HL-60/S4 (cell line): ENCODE measurements around the gene CDKN2B.
"Not testable (repeated sequence)": the region's sequence is repeated elsewhere in the genome, so short reads cannot be mapped to it uniquely, and the experiment has no call there.

Experiments used
- in situ Hi-C: fragments of 300-500 bp; cut with MboI; formaldehyde crosslinking; loops from 2 replicates; pipeline ENCODE4 v1.14.3; 2022; ENCODE audit warnings: low sequenced_read_pairs

CDKN2B gene

DNA sequence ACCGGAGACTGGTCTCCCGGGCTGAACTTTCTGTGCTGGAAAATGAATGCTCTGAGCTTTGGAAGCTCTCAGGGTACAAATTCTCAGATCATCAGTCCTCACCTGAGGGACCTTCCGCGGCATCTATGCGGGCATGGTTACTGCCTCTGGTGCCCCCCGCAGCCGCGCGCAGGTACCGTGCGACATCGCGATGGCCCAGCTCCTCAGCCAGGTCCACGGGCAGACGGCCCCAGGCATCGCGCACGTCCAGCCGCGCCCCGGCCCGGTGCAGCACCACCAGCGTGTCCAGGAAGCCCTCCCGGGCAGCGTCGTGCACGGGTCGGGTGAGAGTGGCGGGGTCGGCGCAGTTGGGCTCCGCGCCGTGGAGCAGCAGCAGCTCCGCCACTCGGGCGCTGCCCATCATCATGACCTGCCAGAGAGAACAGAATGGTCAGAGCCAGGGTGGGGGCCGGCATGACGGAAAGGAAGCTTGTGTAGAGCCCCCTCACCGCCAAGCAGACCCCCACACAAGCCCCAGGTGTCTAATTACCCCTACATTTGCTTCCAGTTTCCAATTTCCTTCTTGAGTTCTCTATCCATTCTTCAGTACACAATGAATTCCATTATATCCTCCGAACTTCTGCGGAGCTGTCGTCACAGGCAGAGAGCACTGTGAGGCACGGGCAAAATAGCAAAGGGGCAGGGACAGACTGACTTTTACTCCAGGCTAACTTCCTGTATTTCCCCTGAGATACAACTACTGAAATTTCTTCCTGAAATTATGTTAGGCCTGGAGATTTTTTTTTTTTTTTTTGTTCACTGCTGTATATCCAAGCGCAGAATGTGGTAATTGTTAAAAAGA is 38.1 kb downstream of the CDKN2B start:
- in situ Hi-C loops = no loop called here

DNA sequence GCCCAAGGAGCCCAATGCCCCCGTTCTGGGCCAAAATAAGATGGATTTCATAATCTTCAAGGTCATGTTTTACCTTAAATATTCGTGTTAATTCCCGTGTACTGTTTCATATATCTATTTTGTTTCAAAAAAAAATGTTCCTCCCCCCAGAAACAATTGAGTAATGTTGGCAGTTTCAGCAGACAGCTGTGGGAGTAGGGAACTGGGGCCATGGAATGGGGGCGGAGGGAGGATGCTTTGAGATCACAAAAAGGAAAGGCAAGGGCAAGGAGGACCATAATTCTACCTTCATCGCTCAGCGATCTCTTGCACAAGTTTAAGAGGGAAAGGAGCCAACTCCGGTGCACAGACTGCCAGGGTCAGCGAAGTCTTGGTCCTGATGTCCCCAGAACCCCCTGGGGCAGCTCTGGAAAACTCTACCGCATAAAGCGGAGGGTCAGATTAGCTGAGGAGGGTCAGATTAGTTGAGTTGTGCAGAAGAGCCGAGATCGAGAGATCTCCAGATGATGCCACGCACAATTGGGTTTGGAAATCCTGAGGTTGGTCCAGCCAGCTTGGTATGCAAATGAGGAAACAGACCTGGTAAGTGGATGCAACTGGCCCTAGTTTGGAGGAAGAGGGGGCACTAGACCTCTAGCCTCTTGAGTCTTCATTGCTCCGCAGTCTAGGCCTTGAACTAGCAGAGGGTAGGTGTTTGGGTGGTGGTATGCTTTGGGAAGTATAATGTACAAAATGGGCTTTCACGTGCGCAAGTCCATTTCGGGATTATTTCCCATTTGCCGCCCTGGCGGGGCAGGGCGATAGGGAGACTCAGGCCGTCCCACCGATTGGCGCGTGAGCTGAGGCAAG is 38.9 kb downstream of the CDKN2B start:
- in situ Hi-C loops = no loop called here

DNA sequence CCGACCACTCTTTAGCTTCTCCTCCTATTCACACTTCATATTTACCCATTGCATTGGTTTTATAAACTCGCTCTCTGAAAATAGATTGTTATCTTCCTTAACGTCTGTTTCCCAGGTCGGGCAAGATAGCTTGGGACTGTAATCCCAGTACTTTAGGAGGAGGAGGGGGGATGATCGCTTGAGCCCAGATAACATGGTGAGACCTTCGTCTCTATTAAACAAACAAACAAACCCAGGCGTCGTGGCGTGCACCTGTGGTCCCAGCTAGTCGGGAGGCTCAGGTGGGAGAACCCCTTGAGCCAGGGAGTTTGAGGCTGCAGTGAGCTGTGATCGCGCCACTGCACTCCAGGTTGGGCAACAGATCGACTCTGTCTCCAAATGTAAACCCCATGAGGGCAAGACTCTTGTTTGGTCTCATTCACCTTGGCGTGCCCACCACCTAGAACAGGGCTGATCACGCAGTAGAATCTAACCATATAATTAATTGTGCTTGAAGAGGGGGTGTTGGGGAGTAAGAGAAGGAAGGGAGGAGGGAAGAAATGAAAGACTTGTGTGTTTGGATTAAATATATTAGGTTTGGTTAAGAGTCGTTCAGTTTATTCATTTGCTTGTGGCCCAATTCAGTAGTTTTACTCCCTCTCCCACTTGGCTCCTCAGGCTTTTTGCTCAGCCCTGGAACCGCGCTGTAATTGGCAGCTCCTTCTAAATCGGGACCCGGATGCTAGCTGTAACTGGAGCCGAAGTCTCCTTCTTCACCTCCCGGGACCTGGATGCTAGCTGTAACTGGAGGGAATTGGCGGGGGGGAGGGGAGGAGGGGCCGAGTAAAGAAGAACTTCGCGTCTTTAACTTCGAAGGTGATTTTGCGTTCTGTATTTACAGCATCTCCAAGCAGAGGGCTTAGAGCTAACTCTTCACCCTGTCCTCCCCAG is 39.8 kb downstream of the CDKN2B start:
- in situ Hi-C loops = no loop called here

DNA sequence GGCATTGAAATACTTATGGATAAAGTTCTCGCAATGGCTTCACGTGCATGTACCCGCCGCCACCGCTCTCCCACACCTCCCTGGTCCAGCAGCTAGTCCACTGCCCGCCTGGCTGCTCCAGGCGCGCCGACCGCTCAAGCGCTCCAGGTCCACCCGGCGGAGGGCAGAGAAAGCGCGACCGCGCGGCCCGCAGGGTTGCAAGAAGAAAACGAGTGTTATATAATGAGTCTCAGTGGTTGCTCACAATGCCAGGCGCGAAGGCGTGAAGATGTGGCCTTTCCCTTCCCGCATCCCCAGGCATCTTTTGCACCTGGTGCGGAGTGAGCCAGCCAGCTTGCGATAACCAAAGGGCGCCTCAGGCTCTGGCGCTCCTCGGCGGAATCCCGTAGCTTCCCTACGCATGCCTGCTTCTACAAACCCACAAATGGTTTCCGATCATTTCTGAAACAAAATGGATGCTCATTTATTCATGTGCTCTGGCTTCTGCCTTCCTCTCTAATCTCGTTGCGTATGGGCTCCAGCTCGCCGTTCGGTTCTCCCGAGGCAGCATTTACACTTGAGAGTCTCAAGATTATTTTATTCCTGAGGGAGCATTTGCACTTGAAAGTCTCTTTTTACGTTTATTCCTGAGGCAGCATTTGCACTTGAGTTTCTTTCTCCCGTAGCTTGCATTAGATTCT is 40.6 kb downstream of the CDKN2B start:
- in situ Hi-C loops = no loop called here

DNA sequence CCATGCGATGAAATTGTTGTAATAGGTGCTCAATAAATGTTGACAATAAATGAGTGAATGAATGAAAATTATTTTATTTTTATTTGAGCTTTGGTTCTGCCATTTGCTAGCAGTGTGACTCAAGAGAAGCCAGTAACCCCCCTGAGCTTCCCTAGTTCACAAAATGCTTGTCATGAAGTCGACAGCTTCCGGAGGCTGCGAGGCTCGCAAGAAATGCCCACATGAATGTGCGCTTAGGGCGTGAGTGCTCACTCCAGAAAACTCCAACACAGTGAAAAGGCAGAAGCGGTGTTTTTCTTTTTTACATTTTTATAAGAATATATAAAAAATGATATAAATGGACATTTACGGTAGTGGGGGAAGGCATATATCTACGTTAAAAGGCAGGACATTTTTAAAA is 41.4 kb downstream of the CDKN2B start:
- in situ Hi-C loops = no loop called here

DNA sequence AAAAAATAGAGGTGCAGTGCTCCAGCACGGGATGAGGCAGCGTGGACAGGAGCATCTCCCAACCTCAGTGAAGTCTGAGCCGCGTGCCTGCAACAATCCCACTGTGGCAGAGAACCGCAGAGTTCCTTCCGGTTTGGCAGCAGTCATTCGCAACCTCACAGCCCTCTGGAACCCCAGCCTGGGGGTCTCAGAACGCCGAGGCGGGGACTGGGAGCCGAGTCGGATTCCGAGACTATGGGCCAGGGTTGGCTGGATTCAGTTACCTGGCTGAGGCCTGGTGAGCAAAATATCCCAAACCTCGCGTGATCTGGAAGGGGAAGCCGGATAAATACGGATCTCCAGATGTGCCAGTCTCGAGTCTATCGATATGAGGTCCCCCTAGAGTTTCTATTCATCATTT is 41.9 kb downstream of the CDKN2B start:
- in situ Hi-C loops = no loop called here

DNA sequence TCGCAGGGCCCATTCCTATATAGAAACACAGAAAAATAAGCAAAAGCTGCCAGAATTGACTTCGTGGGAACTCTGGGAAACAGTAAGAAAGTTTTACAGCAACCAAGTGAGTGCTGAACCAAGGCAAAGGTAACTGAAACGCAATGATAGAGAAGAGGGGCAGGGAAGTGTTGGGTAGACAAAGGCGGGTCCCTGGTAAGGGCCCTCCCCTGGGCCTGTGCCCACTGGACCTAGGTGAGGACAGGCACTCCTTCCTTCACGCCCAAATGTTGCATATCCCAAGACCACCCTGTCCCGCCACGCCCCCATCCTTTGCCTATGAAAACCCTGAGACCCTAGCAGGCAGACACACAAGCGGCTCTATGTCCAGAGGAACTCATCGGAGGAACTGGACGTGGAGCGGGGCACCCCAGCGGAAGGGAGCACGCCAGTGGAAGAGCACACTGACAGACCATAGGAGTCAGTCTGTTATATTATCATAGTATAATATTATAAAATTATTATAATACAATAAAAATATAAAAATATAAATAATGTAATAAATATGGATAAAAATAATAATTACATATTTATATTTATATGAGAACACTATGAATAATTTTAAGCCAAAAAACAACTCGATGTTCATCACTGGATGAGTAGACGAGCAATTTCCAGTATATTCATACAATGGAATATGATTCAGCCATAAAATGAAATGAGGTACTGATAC is 42.8 kb downstream of the CDKN2B start:
- in situ Hi-C loops = no loop called here

DNA sequence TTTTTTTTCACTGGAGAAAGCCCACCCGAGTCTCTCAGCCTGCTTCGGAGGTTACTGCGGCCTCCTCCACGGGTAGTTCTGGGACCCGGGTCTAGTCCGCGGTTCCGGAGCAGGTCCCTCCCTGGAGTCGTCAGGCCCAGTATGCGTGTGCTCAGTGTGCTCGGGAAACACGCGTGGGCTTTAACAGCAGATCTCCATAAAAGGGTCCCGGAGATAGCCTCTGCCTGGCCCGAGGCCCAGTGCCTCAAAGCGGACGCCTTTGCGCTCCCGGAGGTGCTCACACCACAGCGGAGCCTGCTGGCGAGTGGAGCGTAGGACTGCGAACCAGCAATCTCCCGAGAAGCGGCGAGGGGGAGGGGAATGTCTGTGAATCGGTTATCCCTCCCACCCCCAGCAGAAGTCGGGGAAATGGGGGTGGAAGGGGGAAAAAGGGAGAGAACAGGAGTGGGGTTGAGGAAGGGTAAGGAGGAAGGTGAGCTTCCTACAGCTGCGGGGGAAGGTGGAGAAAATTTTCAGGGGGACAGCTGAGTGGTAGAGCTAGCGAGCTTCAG is 43.6 kb downstream of the CDKN2B start:
- in situ Hi-C loops = no loop called here

DNA sequence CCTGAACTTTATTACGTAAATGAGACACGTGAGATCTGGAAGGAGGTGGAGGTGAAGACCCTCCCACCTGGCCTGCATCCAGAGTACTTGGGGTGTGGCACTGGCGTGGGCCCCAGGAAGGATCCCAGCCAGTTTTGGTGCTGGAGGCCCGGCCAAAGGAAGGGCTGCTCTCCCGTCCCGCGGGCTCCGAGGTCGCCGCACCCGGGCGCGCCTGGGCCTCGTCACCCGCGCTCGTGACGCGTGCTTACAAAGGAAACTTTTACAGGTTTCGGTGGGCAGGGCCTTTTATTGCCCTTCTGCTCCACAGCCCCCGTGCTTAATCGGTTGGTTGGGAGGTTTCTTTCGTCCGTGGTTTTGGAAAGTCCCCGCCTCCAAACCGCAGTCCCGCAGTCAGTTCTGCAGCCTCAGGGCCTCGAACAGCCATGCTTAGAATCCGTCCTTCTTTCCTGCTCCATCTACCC is 44.1 kb downstream of the CDKN2B start:
- in situ Hi-C loops = no loop called here

DNA sequence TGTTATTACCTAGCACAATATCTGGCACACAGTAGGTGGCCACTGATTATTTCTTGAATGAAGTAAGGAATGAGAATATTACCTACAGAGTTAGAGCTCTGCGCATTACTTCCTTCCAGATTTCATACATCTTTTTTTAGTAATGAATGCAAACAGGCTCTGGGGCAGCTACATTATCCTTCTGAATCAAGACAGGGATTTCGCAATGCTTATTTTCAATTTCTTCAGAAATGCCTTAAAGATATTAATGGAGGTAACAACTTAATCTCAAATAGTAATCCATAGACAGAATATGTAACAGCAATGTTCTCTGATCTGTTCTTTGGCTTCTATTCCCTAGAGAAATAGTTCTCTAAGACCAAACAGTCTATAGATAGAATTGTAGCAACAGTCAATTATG is 47.5 kb downstream of the CDKN2B start:
- in situ Hi-C loops = no loop called here

DNA sequence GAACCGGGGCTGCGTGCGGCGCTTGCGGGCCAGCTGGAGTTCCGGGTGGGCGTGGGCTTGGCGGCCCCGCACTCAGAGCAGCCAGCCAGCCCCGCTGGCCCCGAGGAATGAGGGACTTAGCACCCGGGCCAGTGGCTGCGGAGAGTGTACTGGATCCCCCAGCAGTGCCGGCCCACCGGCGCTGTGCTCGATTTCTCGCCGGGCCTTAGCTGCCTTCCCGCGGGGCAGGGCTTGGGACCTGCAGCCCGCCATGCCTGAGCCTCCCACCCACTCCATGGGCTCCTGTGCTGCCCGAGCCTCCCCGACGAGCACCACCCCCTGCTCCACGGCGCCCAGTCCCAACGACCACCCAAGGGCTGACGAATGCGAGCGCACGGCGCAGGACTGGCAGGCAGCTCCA is 49.8 kb downstream of the CDKN2B start:
- in situ Hi-C loops = not testable (repeated sequence)

DNA sequence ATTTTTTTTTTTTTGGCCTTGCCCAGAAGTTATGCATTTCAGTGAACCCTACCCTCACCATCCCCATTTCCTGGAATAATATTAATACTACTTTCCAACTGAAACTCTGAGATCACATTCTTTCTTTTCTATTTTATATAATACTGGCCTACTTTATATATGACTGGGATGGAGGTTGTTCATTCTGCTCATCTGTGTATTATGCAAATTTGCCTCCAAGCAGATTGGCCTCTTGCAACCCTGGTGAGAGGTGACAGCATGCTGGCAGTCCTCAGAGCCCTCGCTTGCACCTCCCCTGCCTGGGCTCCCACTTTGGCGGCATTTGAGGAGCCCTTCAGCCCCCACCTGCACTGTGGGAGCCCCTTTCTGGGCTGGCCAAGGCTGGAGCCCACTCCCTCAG is 50.3 kb downstream of the CDKN2B start:
- in situ Hi-C loops = no loop called here
